ENCODE measurements around the gene ABCC12. TPM values are rescaled to one million over a fixed set of nuclear protein-coding genes. Genes with fewer than 3 reads are reported as not detected.
"Not testable (repeated sequence)": the region's sequence is repeated elsewhere in the genome, so short reads cannot be mapped to it uniquely, and the experiment has no call there.

ABCC12 gene
- total and polyA plus RNA-seq, 2 donors (not counting 1 experiment from before 2014, with no cell fraction given) = not detected

DNA sequence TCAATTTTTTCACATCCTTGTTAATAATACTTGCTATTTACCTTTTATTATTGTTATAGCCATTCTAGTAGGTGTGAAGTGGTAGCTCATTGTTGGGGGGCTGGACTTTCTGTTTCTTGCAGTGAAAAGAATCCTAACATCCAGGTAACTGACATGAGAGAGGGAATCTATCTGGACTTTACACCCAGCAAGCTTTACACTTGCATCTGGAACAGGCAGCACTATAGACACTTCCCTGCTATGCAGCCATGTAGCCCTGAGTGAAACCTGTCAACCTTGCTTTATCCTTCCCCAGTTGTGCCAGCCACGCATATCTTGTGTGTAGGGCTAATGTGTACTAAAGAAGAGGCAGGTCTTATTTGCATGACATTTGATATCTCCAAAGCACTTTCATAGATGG is 16.9 kb upstream of the ABCC12 start:
- Histone ChIP-seq H3K79me2 (ENCODE audit: control insufficient read depth, insufficient read depth, low read length) (no peaks in the 10 kb centered on the region), H3K9ac (ENCODE audit: insufficient read depth, low read length) (no peak overlapping the region), H3K27ac (ENCODE audit: insufficient read depth, low read length) (no peak overlapping the region), H3K27me3 (ENCODE audit: control insufficient read depth, insufficient read depth, low read length) (no peaks in the 10 kb centered on the region), H3K4me3 (replicated peaks in 1 of 4; ENCODE audit: control extremely low read depth in 1 of 4, insufficient read depth in 1 of 4, low read depth in 3 of 4, low read length in 4 of 4) (no peak overlapping the region), H3K36me3 (ENCODE audit: control insufficient read depth, insufficient read depth, low read length) (no peaks in the 10 kb centered on the region), H3K4me1 (ENCODE audit: control insufficient read depth, extremely low read depth, insufficient read depth, low read length) (no peaks in the 10 kb centered on the region), H4K20me1 (ENCODE audit: control insufficient read depth, extremely low read depth, insufficient read depth, low read length) (no peaks in the 10 kb centered on the region), H3K9me3 (ENCODE audit: control insufficient read depth, insufficient read depth, low read depth, low read length) (no peaks in the 10 kb centered on the region), H3K4me2 (ENCODE audit: extremely low read depth, insufficient read depth, low read length) (no peak overlapping the region), H2AFZ (ENCODE audit: low read length) (no peak overlapping the region)
- DNase-seq (ENCODE audit: low read depth in 2 of 2) = no peak
- TF ChIP-seq, protein P1, sequence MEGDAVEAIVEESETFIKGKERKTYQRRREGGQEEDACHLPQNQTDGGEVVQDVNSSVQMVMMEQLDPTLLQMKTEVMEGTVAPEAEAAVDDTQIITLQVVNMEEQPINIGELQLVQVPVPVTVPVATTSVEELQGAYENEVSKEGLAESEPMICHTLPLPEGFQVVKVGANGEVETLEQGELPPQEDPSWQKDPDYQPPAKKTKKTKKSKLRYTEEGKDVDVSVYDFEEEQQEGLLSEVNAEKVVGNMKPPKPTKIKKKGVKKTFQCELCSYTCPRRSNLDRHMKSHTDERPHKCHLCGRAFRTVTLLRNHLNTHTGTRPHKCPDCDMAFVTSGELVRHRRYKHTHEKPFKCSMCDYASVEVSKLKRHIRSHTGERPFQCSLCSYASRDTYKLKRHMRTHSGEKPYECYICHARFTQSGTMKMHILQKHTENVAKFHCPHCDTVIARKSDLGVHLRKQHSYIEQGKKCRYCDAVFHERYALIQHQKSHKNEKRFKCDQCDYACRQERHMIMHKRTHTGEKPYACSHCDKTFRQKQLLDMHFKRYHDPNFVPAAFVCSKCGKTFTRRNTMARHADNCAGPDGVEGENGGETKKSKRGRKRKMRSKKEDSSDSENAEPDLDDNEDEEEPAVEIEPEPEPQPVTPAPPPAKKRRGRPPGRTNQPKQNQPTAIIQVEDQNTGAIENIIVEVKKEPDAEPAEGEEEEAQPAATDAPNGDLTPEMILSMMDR (conservative IDR thresholded peaks at IDR 0.05 in 1 of 2, IDR thresholded peaks at IDR 0.05 in 1 of 2; ENCODE audit: low read depth in 1 of 2, low read length in 2 of 2) = no peak
- TF ChIP-seq EZH2 (IDR thresholded peaks at IDR 0.05; ENCODE audit: low read length, missing control alignments) = no peak

DNA sequence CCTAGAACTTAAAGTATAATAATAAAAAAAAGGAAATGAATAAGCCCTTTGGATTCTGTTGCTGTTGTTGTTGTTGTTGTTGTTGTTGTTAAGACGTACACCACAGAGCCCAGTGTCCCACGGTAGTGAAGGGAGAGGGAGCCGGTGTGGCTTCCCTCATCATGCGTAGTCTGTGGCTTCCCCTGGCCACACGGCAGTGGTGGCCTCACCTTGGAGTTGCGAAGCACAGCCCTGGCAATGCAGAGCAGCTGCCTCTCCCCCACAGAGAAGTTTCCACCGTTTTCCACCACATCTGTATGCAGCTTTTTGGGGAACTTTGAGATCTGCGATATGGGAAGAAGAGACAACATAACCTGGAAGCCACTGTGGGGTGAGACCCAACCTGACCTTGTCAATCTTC is 14.1 kb upstream of the ABCC12 start:
- H3K9me3 ChIP-seq (ENCODE audit: control insufficient read depth, insufficient read depth, low read depth, low read length) = no peaks in the 10 kb centered on the region
- H4K20me1 ChIP-seq (ENCODE audit: control insufficient read depth, extremely low read depth, insufficient read depth, low read length) = no peaks in the 10 kb centered on the region
- TF ChIP-seq, protein P1 (conservative IDR thresholded peaks at IDR 0.05 in 1 of 2, IDR thresholded peaks at IDR 0.05 in 1 of 2; ENCODE audit: low read depth in 1 of 2, low read length in 2 of 2) = no peak
- TF ChIP-seq EZH2 (IDR thresholded peaks at IDR 0.05; ENCODE audit: low read length, missing control alignments) = no peak
- H2AFZ ChIP-seq (ENCODE audit: low read length) = no peak overlapping the region
- H3K4me3 ChIP-seq (replicated peaks in 1 of 4; ENCODE audit: control extremely low read depth in 1 of 4, insufficient read depth in 1 of 4, low read depth in 3 of 4, low read length in 4 of 4) = no peak overlapping the region
- no peak overlapping the region for H3K27ac ChIP-seq (ENCODE audit: insufficient read depth, low read length)
- H3K9ac ChIP-seq (ENCODE audit: insufficient read depth, low read length) = no peak overlapping the region
- H3K27me3 ChIP-seq (ENCODE audit: control insufficient read depth, insufficient read depth, low read length) = no peaks in the 10 kb centered on the region
- no peaks in the 10 kb centered on the region for H3K36me3 ChIP-seq (ENCODE audit: control insufficient read depth, insufficient read depth, low read length)
- H3K4me1 ChIP-seq (ENCODE audit: control insufficient read depth, extremely low read depth, insufficient read depth, low read length) = no peaks in the 10 kb centered on the region
- H3K4me2 ChIP-seq (ENCODE audit: extremely low read depth, insufficient read depth, low read length) = no peak overlapping the region
- no peak for DNase-seq (ENCODE audit: low read depth in 2 of 2)
- H3K79me2 ChIP-seq (ENCODE audit: control insufficient read depth, insufficient read depth, low read length) = no peaks in the 10 kb centered on the region

DNA sequence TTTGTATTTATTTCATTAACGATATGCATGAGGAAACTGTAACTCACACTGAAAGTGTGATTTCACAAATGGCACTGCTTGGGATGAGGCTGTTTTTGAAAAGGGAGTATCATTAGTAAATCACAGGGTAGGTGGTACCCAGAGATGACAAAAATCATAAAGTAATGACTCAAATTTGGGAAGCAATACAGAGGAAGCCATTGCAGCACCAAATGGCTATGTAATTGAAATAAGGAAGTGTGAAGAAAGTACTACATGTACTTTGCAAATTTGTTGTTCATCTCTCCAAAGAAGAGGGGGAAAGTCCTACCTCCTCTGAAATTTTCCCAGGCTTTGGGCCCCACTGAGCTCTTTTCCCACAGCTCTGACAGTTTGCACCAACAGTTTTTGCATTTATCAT is 12.3 kb upstream of the ABCC12 start:
- Histone ChIP-seq H3K79me2 (ENCODE audit: control insufficient read depth, insufficient read depth, low read length) (no peaks in the 10 kb centered on the region), H3K9ac (ENCODE audit: insufficient read depth, low read length) (no peak overlapping the region), H2AFZ (ENCODE audit: low read length) (no peak overlapping the region), H3K36me3 (ENCODE audit: control insufficient read depth, insufficient read depth, low read length) (no peaks in the 10 kb centered on the region), H4K20me1 (ENCODE audit: control insufficient read depth, extremely low read depth, insufficient read depth, low read length) (no peaks in the 10 kb centered on the region), H3K27ac (ENCODE audit: insufficient read depth, low read length) (no peak overlapping the region), H3K27me3 (ENCODE audit: control insufficient read depth, insufficient read depth, low read length) (no peaks in the 10 kb centered on the region), H3K9me3 (ENCODE audit: control insufficient read depth, insufficient read depth, low read depth, low read length) (no peaks in the 10 kb centered on the region), H3K4me2 (ENCODE audit: extremely low read depth, insufficient read depth, low read length) (no peak overlapping the region), H3K4me1 (ENCODE audit: control insufficient read depth, extremely low read depth, insufficient read depth, low read length) (no peaks in the 10 kb centered on the region), H3K4me3 (replicated peaks in 1 of 4; ENCODE audit: control extremely low read depth in 1 of 4, insufficient read depth in 1 of 4, low read depth in 3 of 4, low read length in 4 of 4) (no peak overlapping the region)
- no peak for DNase-seq (ENCODE audit: low read depth in 2 of 2)
- TF ChIP-seq, protein P1 (conservative IDR thresholded peaks at IDR 0.05 in 1 of 2, IDR thresholded peaks at IDR 0.05 in 1 of 2; ENCODE audit: low read depth in 1 of 2, low read length in 2 of 2) = no peak

DNA sequence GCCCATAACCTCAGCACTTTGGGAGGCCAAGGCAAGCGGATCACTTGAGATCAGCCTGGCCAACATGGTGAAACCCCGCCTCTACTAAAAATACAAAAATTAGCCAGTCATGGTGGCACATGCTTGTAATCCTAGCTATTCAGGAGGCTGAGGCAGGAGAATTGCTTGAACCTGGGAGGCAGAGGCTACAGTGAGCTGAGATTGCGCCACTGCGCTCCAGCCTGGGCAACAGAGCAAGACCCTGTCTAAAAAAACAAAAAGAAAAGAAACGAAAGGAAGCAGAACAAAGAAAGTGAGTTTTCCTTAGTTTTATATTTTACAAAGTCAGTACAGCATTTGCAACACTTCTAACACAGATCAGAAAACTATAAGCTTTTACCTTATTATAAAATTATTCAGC is 10.8 kb upstream of the ABCC12 start:
- not testable (repeated sequence) for H3K4me1 ChIP-seq (ENCODE audit: control insufficient read depth, extremely low read depth, insufficient read depth, low read length); H3K79me2 ChIP-seq (ENCODE audit: control insufficient read depth, insufficient read depth, low read length); H3K4me3 ChIP-seq (replicated peaks in 1 of 4; ENCODE audit: control extremely low read depth in 1 of 4, insufficient read depth in 1 of 4, low read depth in 3 of 4, low read length in 4 of 4); H3K36me3 ChIP-seq (ENCODE audit: control insufficient read depth, insufficient read depth, low read length); H2AFZ ChIP-seq (ENCODE audit: low read length); H3K9ac ChIP-seq (ENCODE audit: insufficient read depth, low read length); H3K9me3 ChIP-seq (ENCODE audit: control insufficient read depth, insufficient read depth, low read depth, low read length); H3K27ac ChIP-seq (ENCODE audit: insufficient read depth, low read length); H4K20me1 ChIP-seq (ENCODE audit: control insufficient read depth, extremely low read depth, insufficient read depth, low read length); H3K27me3 ChIP-seq (ENCODE audit: control insufficient read depth, insufficient read depth, low read length); H3K4me2 ChIP-seq (ENCODE audit: extremely low read depth, insufficient read depth, low read length); DNase-seq (ENCODE audit: low read depth in 2 of 2)
